K562 (cell line): ENCODE data around the gene SERGEF.

Source experiments
- SMC3 ChIP-seq: conservative IDR thresholded peaks from 2 replicates; pipeline ENCODE4 v1.6.1; 2011; ENCODE audit warnings: low read depth, low read length, improper control_type of control experiment; ENCODE audit not compliant: insufficient read depth
- ZNF232 ChIP-seq: sonication (generic); formaldehyde crosslinking; IDR thresholded peaks from 2 replicates; pipeline ENCODE4 v1.8.0; 2022; ENCODE audit warnings: mild to moderate bottlenecking, missing genetic modification reagents

DNA sequence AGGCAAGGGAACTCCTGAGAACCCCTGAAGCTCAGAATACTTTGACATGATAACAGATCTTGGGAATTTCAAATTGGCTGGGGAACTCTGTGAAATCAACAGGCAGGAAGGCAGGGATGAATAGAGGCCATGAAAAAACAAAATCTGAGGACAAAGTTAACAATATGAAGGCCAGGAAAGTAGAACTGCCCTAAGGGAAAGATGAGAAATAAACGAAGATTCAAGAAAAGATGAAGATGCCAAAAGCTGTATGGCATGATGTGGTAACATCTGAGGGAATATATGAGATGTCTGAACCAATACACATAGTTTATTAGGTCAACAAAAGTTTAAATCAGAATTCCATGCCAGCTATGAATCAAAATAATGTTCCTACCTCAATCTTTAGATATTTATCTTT is 25.0 kb downstream of the SERGEF start:
- TF ChIP-seq SMC3 (no peak), ZNF232 (no peak)
